ENCODE results near the gene ANKRD16.

DNA sequence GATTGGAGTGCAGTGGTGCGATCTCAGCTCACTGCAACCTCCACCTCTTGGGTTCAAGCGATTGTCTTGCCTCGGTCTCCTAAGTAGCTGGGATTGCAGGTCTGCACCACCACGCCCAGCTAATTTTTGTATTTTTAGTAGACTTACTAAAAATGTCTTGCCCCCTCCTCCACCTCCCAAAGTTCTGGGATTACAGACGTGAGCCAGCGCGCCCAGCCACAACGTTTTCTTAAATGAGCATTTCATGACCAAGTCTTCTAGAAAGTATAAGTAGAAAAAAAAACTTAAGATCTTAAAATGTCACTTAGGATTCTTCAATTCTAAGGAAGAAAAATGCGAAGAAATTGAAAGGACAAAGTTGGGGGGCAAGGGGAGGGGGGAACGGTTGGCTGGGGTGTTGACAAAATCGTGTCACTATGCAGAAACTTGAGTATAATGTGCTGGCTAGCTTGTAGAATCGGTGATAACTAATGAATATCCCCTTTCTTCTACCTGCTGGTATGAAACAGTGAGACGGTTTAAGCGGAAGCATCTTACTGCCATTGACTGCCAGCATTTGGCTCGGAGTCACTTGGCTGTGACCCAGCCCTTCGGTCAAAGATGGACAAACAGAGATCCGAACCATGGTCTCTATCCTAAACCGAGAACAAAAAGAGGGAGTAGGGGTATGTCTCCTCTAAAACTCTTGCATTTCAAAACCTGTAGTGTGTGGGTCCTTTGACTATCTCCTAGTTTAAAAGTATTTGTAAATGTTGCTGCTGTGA is 13.0 kb upstream of the ANKRD16 start:
- TF ChIP-seq POLR2AphosphoS5 (IDR thresholded peaks at IDR 0.05; ENCODE audit: borderline replicate concordance, low read depth, low read length) (no peak), EZH2 (IDR thresholded peaks at IDR 0.05) (no peak), FOXP2 (optimal IDR thresholded peaks at IDR 0.05; ENCODE audit: control extremely low read depth, extremely low read length, insufficient read depth) (no peak)

All from SK-N-MC (cell line).